ENCODE results near the gene PLCG2. TPM values are rescaled to one million over a fixed set of nuclear protein-coding genes. Genes with fewer than 3 reads are reported as not detected.

Gene PLCG2
- total and polyA plus RNA-seq, 2 experiments from 2014 or later: 0.39 TPM; not detected in 1

DNA sequence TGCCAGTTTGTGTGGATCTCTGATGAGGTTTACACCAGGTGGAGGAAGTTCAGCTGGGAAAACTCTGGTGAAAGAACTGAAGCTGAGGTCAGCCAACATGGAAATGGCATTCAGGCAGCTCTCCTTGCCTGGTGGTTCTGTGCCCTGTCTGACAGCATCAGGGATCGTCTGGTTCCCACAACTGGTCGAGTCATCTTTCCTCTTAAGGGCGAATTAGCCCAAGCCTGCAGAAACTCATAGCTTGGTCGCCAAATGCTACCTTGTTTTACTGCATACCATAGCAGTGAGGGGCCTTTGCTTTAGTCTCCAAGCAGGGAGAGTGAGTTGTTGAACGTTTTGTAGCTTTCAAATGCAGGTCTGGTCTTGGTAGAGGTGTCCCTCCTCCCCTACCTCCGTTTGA lies 7.2 kb downstream of the PLCG2 start:
- 39 to 51% methylated on average over 6 of the region's 6 CpGs for WGBS, 2 experiments (ENCODE audit: low coverage in 1 of 2, low lambda C conversion rate in 2 of 2, missing lambda C conversion rate in 2 of 2)
- Histone ChIP-seq H3K9me2 (ENCODE audit: insufficient read depth) (no peaks in the 10 kb centered on the region), H3F3A (ENCODE audit: insufficient read depth) (no peaks in the 10 kb centered on the region), H3K9ac (no peak overlapping the region), H3K9me3 (ENCODE audit: low read depth) (no peaks in the 10 kb centered on the region), H2AFZ (no peak overlapping the region), H3K79me2 (ENCODE audit: insufficient read depth) (no peaks in the 10 kb centered on the region), H3K4me3 (no peak overlapping the region), H3K27me3 (replicated peaks; ENCODE audit: insufficient read depth) (peaks cover 18% of the 10 kb centered on the region), H3K36me3 (ENCODE audit: low read depth) (no peaks in the 10 kb centered on the region), H3K4me1 (ENCODE audit: insufficient read depth) (no peaks in the 10 kb centered on the region), H4K20me1 (ENCODE audit: insufficient read depth) (no peaks in the 10 kb centered on the region), H3K27ac (no peak overlapping the region), H3K4me2 (ENCODE audit: unreplicated experiment) (no peak overlapping the region)
- in situ Hi-C loops (cut with MboI): no loop called here
- DNase-seq: peak; percentile 46
- TF ChIP-seq EZH2phosphoT487 (IDR thresholded peaks at IDR 0.05; ENCODE audit: insufficient read depth, low read depth) (no peak), EZH2 (IDR thresholded peaks at IDR 0.05; ENCODE audit: insufficient read depth, poor library complexity, severe bottlenecking) (no peak)

DNA sequence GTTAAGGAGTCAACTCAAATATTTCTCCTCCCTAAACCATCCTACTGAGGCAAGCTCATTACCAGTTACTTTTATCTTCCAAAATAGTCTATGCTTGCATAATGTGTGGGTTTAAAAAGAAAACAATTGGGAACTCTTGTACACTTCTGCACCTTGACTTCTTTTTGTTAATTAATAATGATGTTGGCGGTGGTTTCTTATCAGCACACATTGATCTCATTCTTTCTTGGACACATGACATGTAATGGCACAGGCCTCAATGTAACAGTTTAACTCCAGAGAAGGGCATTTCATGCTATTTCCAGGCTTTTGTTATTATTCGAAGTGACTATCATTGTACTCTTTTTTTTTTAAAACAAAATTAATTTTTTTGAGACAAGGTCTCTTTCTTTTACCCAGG lies 7.8 kb downstream of the PLCG2 start:
- DNase-seq: no peak
- Histone ChIP-seq H3K79me2 (ENCODE audit: insufficient read depth) (no peaks in the 10 kb centered on the region), H4K20me1 (ENCODE audit: insufficient read depth) (no peaks in the 10 kb centered on the region), H3K27me3 (replicated peaks; ENCODE audit: insufficient read depth) (peaks cover 16% of the 10 kb centered on the region; the same call in 1 of the 2 replicates), H3K9ac (no peak overlapping the region), H3K4me2 (ENCODE audit: unreplicated experiment) (no peak overlapping the region), H3F3A (ENCODE audit: insufficient read depth) (no peaks in the 10 kb centered on the region), H3K4me3 (no peak overlapping the region), H3K4me1 (ENCODE audit: insufficient read depth) (no peaks in the 10 kb centered on the region), H3K27ac (no peak overlapping the region), H3K9me2 (ENCODE audit: insufficient read depth) (no peaks in the 10 kb centered on the region), H2AFZ (no peak overlapping the region), H3K9me3 (ENCODE audit: low read depth) (no peaks in the 10 kb centered on the region), H3K36me3 (ENCODE audit: low read depth) (no peaks in the 10 kb centered on the region)
- in situ Hi-C loops (cut with MboI): no loop called here
- WGBS, 2 experiments (ENCODE audit: low coverage in 1 of 2, low lambda C conversion rate in 2 of 2, missing lambda C conversion rate in 2 of 2): 79 to 88% methylated on average over 2 of the region's 2 CpGs
- TF ChIP-seq EZH2 (IDR thresholded peaks at IDR 0.05; ENCODE audit: insufficient read depth, poor library complexity, severe bottlenecking) (no peak), EZH2phosphoT487 (IDR thresholded peaks at IDR 0.05; ENCODE audit: insufficient read depth, low read depth) (no peak)

DNA sequence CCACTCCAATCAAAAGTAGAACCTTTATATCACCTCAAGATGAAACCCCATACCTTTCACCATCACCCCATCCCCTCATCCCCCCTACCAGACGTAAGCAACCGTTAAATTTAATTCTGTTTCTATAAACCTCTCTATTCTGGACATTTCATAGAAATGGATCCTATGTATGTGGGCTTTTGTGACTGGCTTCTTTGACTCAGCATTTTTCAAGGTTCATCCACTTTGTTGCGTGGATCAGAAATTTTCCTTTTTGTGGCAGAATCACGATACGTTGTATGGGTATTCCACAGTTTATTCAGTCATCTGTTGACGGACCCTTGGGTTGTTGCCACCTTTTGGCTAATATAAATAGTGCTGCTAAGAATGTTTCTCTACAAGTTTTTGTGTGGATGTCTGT lies 8.6 kb downstream of the PLCG2 start:
- no peaks in the 10 kb centered on the region for H3F3A ChIP-seq (ENCODE audit: insufficient read depth)
- no peak for DNase-seq
- in situ Hi-C loops (cut with MboI): no loop called here

DNA sequence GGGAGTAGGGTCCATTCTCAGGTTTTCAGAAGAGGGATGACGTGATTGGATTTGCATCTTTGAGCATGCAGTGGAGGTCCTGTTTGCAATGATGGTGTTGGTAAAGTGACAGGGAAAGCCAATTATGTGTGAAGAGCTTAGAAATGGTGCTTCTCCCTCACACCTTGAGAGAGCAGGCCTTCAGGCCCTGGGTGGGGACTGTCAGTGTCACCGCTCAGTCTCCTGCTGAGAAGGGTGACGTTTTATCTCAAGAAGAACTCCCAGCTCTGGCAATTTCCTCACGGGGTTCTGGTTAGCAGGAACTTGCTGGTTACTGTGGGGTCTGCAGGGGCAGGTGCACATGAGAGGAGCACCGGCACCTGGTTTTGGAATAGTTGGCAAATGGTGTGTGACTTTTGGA lies 11.2 kb downstream of the PLCG2 start:
- Histone ChIP-seq H3K9me2 (ENCODE audit: insufficient read depth) (no peaks in the 10 kb centered on the region), H4K20me1 (ENCODE audit: insufficient read depth) (no peaks in the 10 kb centered on the region), H3K4me2 (ENCODE audit: unreplicated experiment) (no peak overlapping the region), H3K4me3 (no peak overlapping the region), H3K27ac (no peak overlapping the region), H3K9me3 (ENCODE audit: low read depth) (no peaks in the 10 kb centered on the region), H2AFZ (no peak overlapping the region), H3K4me1 (ENCODE audit: insufficient read depth) (no peaks in the 10 kb centered on the region), H3K27me3 (replicated peaks; ENCODE audit: insufficient read depth) (peaks cover 11% of the 10 kb centered on the region; the same call in 1 of the 2 replicates), H3K9ac (no peak overlapping the region), H3K36me3 (ENCODE audit: low read depth) (no peaks in the 10 kb centered on the region), H3K79me2 (ENCODE audit: insufficient read depth) (no peaks in the 10 kb centered on the region), H3F3A (ENCODE audit: insufficient read depth) (no peaks in the 10 kb centered on the region)
- DNase-seq: no peak
- in situ Hi-C loops (cut with MboI): no loop called here
- TF ChIP-seq EZH2phosphoT487 (IDR thresholded peaks at IDR 0.05; ENCODE audit: insufficient read depth, low read depth): no peak
- no peak for TF ChIP-seq EZH2 (IDR thresholded peaks at IDR 0.05; ENCODE audit: insufficient read depth, poor library complexity, severe bottlenecking)
- 66 to 67% methylated on average over 5 of the region's 5 CpGs for WGBS, 2 experiments (ENCODE audit: low coverage in 1 of 2, low lambda C conversion rate in 2 of 2, missing lambda C conversion rate in 2 of 2)

More for the DNA sequence above, 8.6 kb downstream of the PLCG2 start:
- no peaks in the 10 kb centered on the region for H4K20me1 ChIP-seq (ENCODE audit: insufficient read depth)
- H3K4me1 ChIP-seq (ENCODE audit: insufficient read depth): no peaks in the 10 kb centered on the region
- no peak overlapping the region for H3K4me3 ChIP-seq
- whole genome bisulfite sequencing, 2 experiments (ENCODE audit: low coverage in 1 of 2, low lambda C conversion rate in 2 of 2, missing lambda C conversion rate in 2 of 2): 51 to 63% methylated on average over 6 of the region's 6 CpGs
- no peaks in the 10 kb centered on the region for H3K36me3 ChIP-seq (ENCODE audit: low read depth)
- no peaks in the 10 kb centered on the region for H3K79me2 ChIP-seq (ENCODE audit: insufficient read depth)
- H3K4me2 ChIP-seq (ENCODE audit: unreplicated experiment): no peak overlapping the region
- no peaks in the 10 kb centered on the region for H3K9me3 ChIP-seq (ENCODE audit: low read depth)
- TF ChIP-seq EZH2phosphoT487 (IDR thresholded peaks at IDR 0.05; ENCODE audit: insufficient read depth, low read depth) (no peak), EZH2 (IDR thresholded peaks at IDR 0.05; ENCODE audit: insufficient read depth, poor library complexity, severe bottlenecking) (no peak)
- H3K9ac ChIP-seq: no peak overlapping the region
- peaks cover 11% of the 10 kb centered on the region; the same call in 1 of the 2 replicates for H3K27me3 ChIP-seq (replicated peaks; ENCODE audit: insufficient read depth)
- H2AFZ ChIP-seq: no peak overlapping the region
- H3K27ac ChIP-seq: no peak overlapping the region
- H3K9me2 ChIP-seq (ENCODE audit: insufficient read depth): no peaks in the 10 kb centered on the region

Data from GM23248 (cell line).